GM04503 (cell line): ENCODE measurements around the gene HNF1B.
A peak's percentile ranks its signal among the peaks of the same experiment; 100 is the strongest.
"Not testable (repeated sequence)": the region's sequence is repeated elsewhere in the genome, so short reads cannot be mapped to it uniquely, and the experiment has no call there.

Experiments used
- DNase-seq: peaks from one replicate; pipeline ENCODE4 v3.0.0-alpha.2; 2012; ENCODE audit warnings: low read depth

Gene HNF1B

GRCh38 chr17:37744961-37745800 is at the start of gene HNF1B:
TSS of gene HNF1B (minus strand) at chr17:37745059. CDS start at chr17:37744884, 175 bp downstream.
- no peak for DNase-seq

- no peak for DNase-seq
These were observed 47.9 kb upstream of the HNF1B start for GRCh38 chr17:37792787-37793186.

- peak; percentile 69 for DNase-seq
These were observed 46.9 kb upstream of the HNF1B start for GRCh38 chr17:37791447-37792399.

- DNase-seq: no peak
These were observed 45.1 kb upstream of the HNF1B start for GRCh38 chr17:37789771-37790541.

GRCh38 chr17:37789021-37789565 is 44.2 kb upstream of the HNF1B start:
- DNase-seq: no peak

GRCh38 chr17:37788526-37788925 is 43.7 kb upstream of the HNF1B start:
- no peak for DNase-seq

GRCh38 chr17:37787055-37787757 is 42.3 kb upstream of the HNF1B start:
- no peak for DNase-seq

GRCh38 chr17:37786481-37786880 is 41.6 kb upstream of the HNF1B start:
- no peak for DNase-seq

- not testable (repeated sequence) for DNase-seq
These were observed 37.6 kb upstream of the HNF1B start for GRCh38 chr17:37782460-37782859.

GRCh38 chr17:37781451-37781850 is 36.6 kb upstream of the HNF1B start:
- DNase-seq: no peak

- DNase-seq: peak; percentile 60
These were observed 34.7 kb upstream of the HNF1B start for GRCh38 chr17:37779554-37779953.

- DNase-seq: no peak
These were observed 29.6 kb upstream of the HNF1B start for GRCh38 chr17:37774504-37774903.

- DNase-seq: no peak
These were observed 28.1 kb upstream of the HNF1B start for GRCh38 chr17:37772982-37773381.

GRCh38 chr17:37770631-37771518 is 26.0 kb upstream of the HNF1B start:
- no peak for DNase-seq

GRCh38 chr17:37769050-37769449 is 24.2 kb upstream of the HNF1B start:
- no peak for DNase-seq

GRCh38 chr17:37768438-37768837 is 23.6 kb upstream of the HNF1B start:
- no peak for DNase-seq

GRCh38 chr17:37766971-37767370 is 22.1 kb upstream of the HNF1B start:
- DNase-seq: no peak

- DNase-seq: no peak
These were observed 19.5 kb upstream of the HNF1B start for GRCh38 chr17:37764383-37764782.

- DNase-seq: no peak
These were observed 17.8 kb upstream of the HNF1B start for GRCh38 chr17:37762666-37763065.

- DNase-seq: no peak
These were observed 17.1 kb upstream of the HNF1B start for GRCh38 chr17:37761961-37762360.
